ENCODE results near the gene NBAS. TPM values are rescaled to one million over a fixed set of nuclear protein-coding genes. Genes with fewer than 3 reads are reported as not detected.

NBAS gene
- total and polyA plus RNA-seq, 8 donors: 26.6 to 36.7 (median 31.1) TPM

DNA sequence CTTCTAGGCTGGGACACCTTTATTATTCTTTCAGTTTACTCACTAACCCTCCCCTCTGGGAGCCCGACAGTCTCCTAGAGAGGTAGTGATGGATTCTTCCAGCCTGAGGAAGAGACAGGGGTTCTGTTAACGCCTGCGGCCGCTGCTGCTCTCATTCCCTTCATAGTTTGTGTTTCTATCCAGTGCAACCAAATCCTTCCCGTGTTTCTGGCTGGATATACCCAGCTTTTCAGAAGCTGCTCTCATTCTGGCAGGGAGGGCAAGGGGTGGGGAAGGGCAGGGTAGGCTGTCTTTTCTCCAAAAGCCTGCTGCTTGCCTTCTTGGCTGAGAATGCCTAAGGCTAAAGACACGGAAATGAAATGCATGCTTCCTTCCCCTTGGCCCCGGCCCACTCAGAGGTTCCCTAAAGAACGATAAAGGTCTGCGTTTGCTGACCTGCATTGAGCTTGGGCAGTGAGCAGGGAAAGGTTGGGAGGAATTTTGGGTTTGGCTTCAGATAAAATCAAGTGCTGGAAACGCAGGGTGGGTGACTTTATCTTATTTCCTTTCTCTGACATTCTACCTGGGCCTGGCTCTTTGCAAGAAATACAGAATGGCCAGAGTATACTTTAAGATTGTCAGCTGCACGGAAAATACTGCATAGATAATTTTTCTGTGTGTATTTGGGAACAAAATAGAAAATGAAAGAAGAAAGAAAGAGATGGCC is 390.9 kb downstream of the NBAS start:
- TF ChIP-seq, protein P1, sequence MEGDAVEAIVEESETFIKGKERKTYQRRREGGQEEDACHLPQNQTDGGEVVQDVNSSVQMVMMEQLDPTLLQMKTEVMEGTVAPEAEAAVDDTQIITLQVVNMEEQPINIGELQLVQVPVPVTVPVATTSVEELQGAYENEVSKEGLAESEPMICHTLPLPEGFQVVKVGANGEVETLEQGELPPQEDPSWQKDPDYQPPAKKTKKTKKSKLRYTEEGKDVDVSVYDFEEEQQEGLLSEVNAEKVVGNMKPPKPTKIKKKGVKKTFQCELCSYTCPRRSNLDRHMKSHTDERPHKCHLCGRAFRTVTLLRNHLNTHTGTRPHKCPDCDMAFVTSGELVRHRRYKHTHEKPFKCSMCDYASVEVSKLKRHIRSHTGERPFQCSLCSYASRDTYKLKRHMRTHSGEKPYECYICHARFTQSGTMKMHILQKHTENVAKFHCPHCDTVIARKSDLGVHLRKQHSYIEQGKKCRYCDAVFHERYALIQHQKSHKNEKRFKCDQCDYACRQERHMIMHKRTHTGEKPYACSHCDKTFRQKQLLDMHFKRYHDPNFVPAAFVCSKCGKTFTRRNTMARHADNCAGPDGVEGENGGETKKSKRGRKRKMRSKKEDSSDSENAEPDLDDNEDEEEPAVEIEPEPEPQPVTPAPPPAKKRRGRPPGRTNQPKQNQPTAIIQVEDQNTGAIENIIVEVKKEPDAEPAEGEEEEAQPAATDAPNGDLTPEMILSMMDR (IDR thresholded peaks at IDR 0.05): no peak
- H3K27me3 ChIP-seq: no peaks in the 10 kb centered on the region
- 73 to 86% methylated on average over 11 of the region's 11 CpGs for WGBS, 2 donors
- H3K9me3 ChIP-seq: no peaks in the 10 kb centered on the region
- no peaks in the 10 kb centered on the region for H3K4me1 ChIP-seq
- FAIRE-seq (no peak), ATAC-seq (no peak), DNase-seq (no peak)
- H3K4me3 ChIP-seq: no peak overlapping the region
- intact Hi-C loops (cut with DNase I): no loop called here
- no peak overlapping the region for H3K27ac ChIP-seq
- H3K36me3 ChIP-seq: peaks cover 0 to 6% (median 0%) of the 10 kb centered on the region in 3 donors

DNA sequence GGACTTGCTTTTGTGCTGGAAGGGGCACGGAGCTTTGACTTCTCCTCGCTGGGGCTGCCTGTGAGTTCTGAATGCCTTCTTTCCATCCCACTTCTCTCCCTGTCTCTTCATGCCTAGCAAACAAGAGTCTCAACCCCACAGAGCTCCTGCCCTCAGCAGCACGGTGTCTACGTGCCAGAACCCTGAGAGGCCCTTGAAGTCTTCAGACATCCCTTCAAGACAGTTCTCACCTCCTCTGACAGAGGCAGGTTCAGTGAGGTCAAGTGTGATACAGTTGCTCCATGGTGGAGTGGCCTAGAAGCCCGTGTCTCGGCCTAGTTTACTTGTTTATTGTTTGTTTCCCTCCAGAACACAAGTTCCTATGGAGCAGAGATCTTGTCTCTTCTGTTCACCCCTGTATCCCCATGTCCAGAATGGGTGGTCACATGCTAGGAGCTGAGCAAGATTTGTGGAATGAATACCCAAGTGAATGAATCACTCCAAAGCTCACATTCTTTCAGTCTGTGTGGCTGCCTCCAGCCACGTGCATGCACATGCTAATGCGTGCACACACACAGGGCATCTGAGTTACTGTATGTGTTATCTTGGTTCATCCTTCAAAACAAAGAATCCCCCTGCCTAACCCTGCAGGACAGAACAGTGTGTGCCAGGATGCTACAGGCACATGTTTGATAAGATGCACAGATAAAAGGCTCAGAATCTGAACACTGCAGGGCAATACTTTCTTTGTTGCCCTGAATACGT is 391.6 kb downstream of the NBAS start:
- Histone ChIP-seq H3K36me3 (peaks cover 0 to 6% (median 0%) of the 10 kb centered on the region in 3 donors), H3K4me1 (no peaks in the 10 kb centered on the region), H3K27me3 (no peaks in the 10 kb centered on the region), H3K9me3 (no peaks in the 10 kb centered on the region), H3K27ac (no peak overlapping the region), H3K4me3 (no peak overlapping the region)
- ATAC-seq: peak in 2 of 4 donors; percentile 20 to 39
- DNase-seq: no peak
- 95 to 96% methylated on average over 9 of the region's 9 CpGs for WGBS, 2 donors
- intact Hi-C loops (cut with DNase I): no loop called here
- no peak for FAIRE-seq
- TF ChIP-seq, protein P1 (IDR thresholded peaks at IDR 0.05): no peak

DNA sequence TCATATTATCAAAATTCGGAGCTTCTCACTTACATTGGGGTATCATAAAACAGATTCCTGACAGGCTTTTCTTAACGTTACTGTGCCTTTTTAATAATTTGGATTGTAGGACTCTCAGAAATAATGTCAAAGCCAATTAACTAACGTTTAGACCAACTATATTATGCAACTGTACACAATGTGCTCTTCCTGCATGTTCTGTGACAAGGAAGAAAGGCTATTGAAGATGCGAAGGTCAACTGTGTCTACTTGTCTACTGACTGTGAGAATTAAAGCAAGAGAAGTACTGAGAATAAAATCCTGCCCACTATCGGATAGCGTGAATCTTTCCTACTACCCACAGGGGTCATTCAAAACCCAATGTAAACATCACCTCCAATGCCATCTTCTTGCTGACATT is 393.0 kb downstream of the NBAS start:
- Histone ChIP-seq H3K9me3 (no peaks in the 10 kb centered on the region), H3K36me3 (peaks cover 0 to 6% (median 0%) of the 10 kb centered on the region in 3 donors), H3K27me3 (no peaks in the 10 kb centered on the region), H3K4me1 (no peaks in the 10 kb centered on the region), H3K27ac (no peak overlapping the region), H3K4me3 (no peak overlapping the region)
- DNase-seq: no peak
- intact Hi-C loops (cut with DNase I): no loop called here
- no peak for ATAC-seq
- FAIRE-seq: no peak
- 84 to 90% methylated on average over 6 of the region's 6 CpGs for WGBS, 2 donors
- TF ChIP-seq, protein P1 (IDR thresholded peaks at IDR 0.05): no peak

DNA sequence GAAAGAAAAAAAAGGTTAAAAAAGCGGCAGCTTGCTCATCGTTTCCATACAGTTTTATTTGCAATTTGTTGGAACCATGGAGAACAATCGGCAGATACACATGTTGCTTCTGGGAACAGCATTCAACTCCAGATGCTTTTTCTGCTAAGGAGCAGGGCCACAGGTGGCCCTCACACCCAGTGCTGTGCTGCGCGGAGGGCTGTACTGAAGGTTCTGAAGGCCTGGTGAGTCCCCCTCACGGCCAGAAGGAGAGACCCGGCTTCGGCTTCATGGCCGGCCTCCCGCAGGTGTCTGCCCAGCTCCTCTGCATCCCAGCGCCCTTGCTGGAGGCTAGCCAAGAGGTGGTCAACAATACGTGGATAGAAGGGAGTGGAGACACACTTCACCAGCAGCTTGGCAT is 394.3 kb downstream of the NBAS start:
- TF ChIP-seq, protein P1 (IDR thresholded peaks at IDR 0.05): no peak
- DNase-seq (no peak), ATAC-seq (no peak), FAIRE-seq (no peak)
- Histone ChIP-seq H3K27me3 (no peaks in the 10 kb centered on the region), H3K36me3 (peaks cover 0 to 6% (median 0%) of the 10 kb centered on the region in 3 donors), H3K4me1 (no peaks in the 10 kb centered on the region), H3K27ac (no peak overlapping the region), H3K4me3 (no peak overlapping the region), H3K9me3 (no peaks in the 10 kb centered on the region)
- 93 to 94% methylated on average over 12 of the region's 12 CpGs for WGBS, 2 donors
- intact Hi-C loops (cut with DNase I): no loop called here

DNA sequence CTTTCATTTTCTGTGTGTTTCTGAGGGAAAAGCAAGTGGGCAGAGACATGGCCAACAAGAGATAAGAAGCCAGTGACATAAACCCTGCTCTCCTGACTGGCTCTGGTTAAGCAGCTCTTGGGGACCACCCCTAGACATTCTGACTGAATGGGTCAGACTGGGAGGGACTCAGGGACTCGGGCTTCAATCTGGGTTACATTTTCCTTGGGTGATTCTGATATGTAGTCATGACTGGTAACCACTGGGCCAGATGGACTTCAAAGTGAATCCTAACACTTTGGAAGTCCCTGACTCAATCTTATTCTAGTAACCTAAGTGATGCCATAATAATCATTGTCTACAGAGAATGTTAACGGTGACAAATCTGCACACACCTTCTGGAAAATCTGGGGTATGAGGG is 397.8 kb downstream of the NBAS start:
- WGBS, 2 donors: 70 to 82% methylated on average over 2 of the region's 2 CpGs
- no peaks in the 10 kb centered on the region for H3K9me3 ChIP-seq
- no peaks in the 10 kb centered on the region for H3K27me3 ChIP-seq
- no peak overlapping the region for H3K27ac ChIP-seq
- intact Hi-C loops (cut with DNase I): no loop called here
- H3K4me1 ChIP-seq: no peaks in the 10 kb centered on the region
- DNase-seq (no peak), ATAC-seq (no peak), FAIRE-seq (no peak)
- H3K36me3 ChIP-seq: peaks cover 0 to 6% (median 0%) of the 10 kb centered on the region in 3 donors
- TF ChIP-seq, protein P1 (IDR thresholded peaks at IDR 0.05): no peak
- H3K4me3 ChIP-seq: no peak overlapping the region
